C4-2B (cell line): Measurements from ENCODE around the gene ARHGEF28.

Experiments used
- CTCF ChIP-seq: fragments of 450-650 bp; conservative IDR thresholded peaks from 2 replicates; pipeline ENCODE4 v1.5.1; 2017; ENCODE audit warnings: mild to moderate bottlenecking
- ZFX ChIP-seq: fragments of 450-650 bp; IDR thresholded peaks from 2 replicates; pipeline ENCODE4 v1.6.1; 2017

DNA sequence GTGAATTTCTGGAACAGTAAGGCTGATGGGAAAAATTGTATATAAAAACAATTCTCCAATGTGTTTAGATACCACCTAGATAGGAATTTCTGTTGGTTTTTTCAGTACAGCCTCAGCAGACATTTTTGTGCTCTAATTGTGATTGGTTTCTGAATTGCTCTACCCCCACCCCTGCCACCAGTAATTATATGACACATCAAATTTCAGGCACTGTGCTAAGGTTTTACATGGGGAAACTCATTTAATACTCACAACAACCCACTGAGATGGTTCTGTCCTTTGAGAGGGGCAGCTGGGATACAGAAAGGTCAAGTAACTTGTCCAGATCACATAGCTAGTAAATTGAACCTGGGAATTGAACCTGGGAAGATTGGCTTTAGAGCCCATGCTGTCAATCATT lies 288.0 kb downstream of the ARHGEF28 start:
- TF ChIP-seq CTCF (no peak), ZFX (no peak)
